Osteoblast (primary cell): Measurements from ENCODE around the gene ANKRD66. TPM values are rescaled to one million over a fixed set of nuclear protein-coding genes. Genes with fewer than 3 reads are reported as not detected.

Experiments
- DNase-seq: peaks from one replicate; pipeline ENCODE4 v3.0.0; 2011; ENCODE audit warnings: low spot score, mixed read lengths; ENCODE audit not compliant: insufficient read length; ENCODE audit errors: missing footprints
- H2AFZ ChIP-seq: 2 replicates; pipeline ENCODE4 v1.6.0; 2011; ENCODE audit warnings: mild to moderate bottlenecking, low read length
- H3K27ac ChIP-seq: 2 replicates; pipeline ENCODE4 v1.5.1; 2011; ENCODE audit warnings: mild to moderate bottlenecking, low read depth, low read length, moderate library complexity
- H3K27me3 ChIP-seq: 2 replicates; pipeline ENCODE4 v1.6.0; 2012; ENCODE audit warnings: mild to moderate bottlenecking, control low read depth, inconsistent platforms, low read length, moderate library complexity; ENCODE audit not compliant: insufficient read depth
- H3K36me3 ChIP-seq: 2 replicates; pipeline ENCODE4 v1.5.1; 2011; ENCODE audit warnings: mild to moderate bottlenecking, low read length, control low read depth, moderate library complexity; ENCODE audit not compliant: insufficient read depth
- H3K4me1 ChIP-seq: 2 replicates; pipeline ENCODE4 v1.5.1; 2011; ENCODE audit warnings: mild to moderate bottlenecking, low read length, control low read depth, moderate library complexity; ENCODE audit not compliant: insufficient read depth
- H3K4me2 ChIP-seq: 2 replicates; pipeline ENCODE4 v1.6.0; 2011; ENCODE audit warnings: mild to moderate bottlenecking, low read length; ENCODE audit not compliant: insufficient read depth
- H3K4me3 ChIP-seq: fragments of 200-600 bp; sonication (generic); 3 replicates; pipeline ENCODE4 v1.5.1; 2012; ENCODE audit warnings: mild to moderate bottlenecking, low read length, inconsistent platforms; ENCODE audit not compliant: insufficient read depth
- H3K79me2 ChIP-seq: 2 replicates; pipeline ENCODE4 v1.6.0; 2012; ENCODE audit warnings: mild to moderate bottlenecking, low read length, control low read depth, inconsistent platforms; ENCODE audit not compliant: insufficient read depth
- H3K9me3 ChIP-seq: 2 replicates; pipeline ENCODE4 v1.5.1; 2011; ENCODE audit warnings: low read depth, low read length, control low read depth
- H4K20me1 ChIP-seq: 2 replicates; pipeline ENCODE4 v1.6.0; 2012; ENCODE audit warnings: mild to moderate bottlenecking, low read length, control low read depth; ENCODE audit not compliant: insufficient read depth
- CTCF ChIP-seq: IDR thresholded peaks from 2 replicates; pipeline ENCODE4 v1.5.1; 2011; ENCODE audit warnings: mild to moderate bottlenecking, low read depth, low read length, moderate library complexity; ENCODE audit errors: extremely low read depth
- total RNA-seq: library from RNA; depleted of rRNA; stranded (reverse); fragments of >200 nt; gene quantifications from 2 replicates; pipeline ENCODE4 v1.2.3, GENCODE V29; 2012

Gene ANKRD66
- not detected in 2 replicates for total RNA-seq

DNA sequence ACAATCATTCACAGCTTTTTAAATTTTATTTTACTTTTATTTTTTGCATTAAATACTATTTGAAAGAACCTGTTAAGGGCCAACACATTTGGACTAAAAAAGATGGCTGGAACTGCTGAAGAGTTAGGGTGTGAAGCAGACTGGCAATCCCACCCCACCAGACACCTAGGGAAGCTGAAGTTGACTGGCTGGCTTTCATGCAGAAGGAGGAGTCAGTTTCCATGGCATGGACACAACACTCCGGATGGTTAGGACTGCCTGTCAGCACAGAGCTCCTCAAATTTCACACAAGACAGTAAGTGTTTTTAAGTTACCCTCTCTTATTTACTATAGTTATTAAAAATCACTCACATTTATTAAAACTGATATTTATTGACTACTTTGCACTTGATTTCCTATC, at the start of gene ANKRD66:
Gene ANKRD66, plus strand, starts transcription at position 238 of the 400 bp plus-strand sequence. CDS start 5,016 bp downstream, outside the sequence.
- Histone ChIP-seq H3K4me3 (no peak within 1 kb of the TSS), H4K20me1 (no peaks in the 10 kb centered on the region), H3K9me3 (no peaks in the 10 kb centered on the region), H3K36me3 (no peaks in the 10 kb centered on the region), H3K4me1 (no peaks in the 10 kb centered on the region), H2AFZ (no peak within 1 kb of the TSS), H3K4me2 (no peak within 1 kb of the TSS), H3K27me3 (no peaks in the 10 kb centered on the region), H3K27ac (no peak within 1 kb of the TSS), H3K79me2 (no peaks in the 10 kb centered on the region)
- DNase-seq: no peak
- no peak for TF ChIP-seq CTCF

GRCh38 chr6:46699970-46700369, 46.8 kb upstream of the ANKRD66 start:
- no peaks in the 10 kb centered on the region for H3K36me3 ChIP-seq

GRCh38 chr6:46704562-46704961, 42.2 kb upstream of the ANKRD66 start:
- peaks cover 3% of the 10 kb centered on the region for H3K27me3 ChIP-seq
- H3K36me3 ChIP-seq: no peaks in the 10 kb centered on the region
- H3K4me1 ChIP-seq: no peaks in the 10 kb centered on the region
- no peak for TF ChIP-seq CTCF
- H3K27ac ChIP-seq: no peak overlapping the region
- no peak overlapping the region for H2AFZ ChIP-seq
- H4K20me1 ChIP-seq: no peaks in the 10 kb centered on the region
- no peaks in the 10 kb centered on the region for H3K9me3 ChIP-seq
- no peak for DNase-seq
- H3K4me3 ChIP-seq: no peak overlapping the region
- H3K4me2 ChIP-seq: no peak overlapping the region
- H3K79me2 ChIP-seq: no peaks in the 10 kb centered on the region

More at GRCh38 chr6:46699970-46700369, 46.8 kb upstream of the ANKRD66 start:
- H3K9me3 ChIP-seq: no peaks in the 10 kb centered on the region
- DNase-seq: no peak
- H2AFZ ChIP-seq: no peak overlapping the region
- H3K4me1 ChIP-seq: no peaks in the 10 kb centered on the region
- H3K4me2 ChIP-seq: no peak overlapping the region
- no peaks in the 10 kb centered on the region for H3K27me3 ChIP-seq
- H4K20me1 ChIP-seq: no peaks in the 10 kb centered on the region
- H3K4me3 ChIP-seq: no peak overlapping the region
- no peak overlapping the region for H3K27ac ChIP-seq
- no peaks in the 10 kb centered on the region for H3K79me2 ChIP-seq
- no peak for TF ChIP-seq CTCF

DNA sequence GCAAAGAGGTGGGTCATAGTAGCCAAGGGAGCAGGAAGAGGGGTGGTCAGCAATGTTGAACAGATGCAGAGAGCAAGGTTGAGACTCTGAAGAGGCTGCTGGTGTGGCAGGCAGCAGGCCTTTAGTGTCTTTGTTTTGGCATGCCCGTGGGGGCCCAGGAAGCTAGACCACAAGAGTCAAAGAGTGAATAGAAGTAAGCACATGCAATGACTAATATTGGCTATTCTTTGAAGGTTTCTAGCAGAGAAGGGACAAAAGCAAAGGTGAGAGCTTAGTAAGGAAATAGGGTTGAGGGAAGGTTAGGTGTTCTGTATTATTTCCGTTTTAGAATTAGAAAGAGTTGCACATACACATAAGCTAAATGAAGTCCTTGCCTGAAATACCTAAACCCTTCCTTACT, 40.3 kb upstream of the ANKRD66 start:
- Histone ChIP-seq H3K4me1 (no peaks in the 10 kb centered on the region), H3K27ac (no peak overlapping the region), H3K79me2 (no peaks in the 10 kb centered on the region), H3K9me3 (no peaks in the 10 kb centered on the region), H4K20me1 (no peaks in the 10 kb centered on the region), H2AFZ (no peak overlapping the region), H3K4me3 (no peak overlapping the region), H3K36me3 (no peaks in the 10 kb centered on the region), H3K27me3 (peaks cover 3% of the 10 kb centered on the region), H3K4me2 (no peak overlapping the region)
- DNase-seq: no peak
- TF ChIP-seq CTCF: no peak
